ENCODE measurements around the gene SLC2A8. TPM values are rescaled to one million over a fixed set of nuclear protein-coding genes. Genes with fewer than 3 reads are reported as not detected.

The SLC2A8 gene
- 30.2 to 37.4 TPM (median 33.9 TPM) in 3 replicates for total RNA-seq (2021)
- percentile 58 among the genes with signal in this experiment for Bru-seq, nascent RNA
- long read RNA-seq, experiment 1, transcript SLC2A8-215 (8 exons, 1,763 nt), result minor isoform, 5 of 143 reads
- long read RNA-seq, experiment 1, transcript SLC2A8-201 (7 exons, 914 nt), result minor isoform, 5 of 143 reads
- long read RNA-seq, experiment 1, transcript SLC2A8-203 (10 exons, 2,172 nt), result major isoform, 61 of 143 reads
- long read RNA-seq, experiment 1, partial matches to known transcripts, result 9 of 143 reads
- long read RNA-seq, experiment 1, other reads (novel, unspliced or antisense), result 60 of 143 reads
- long read RNA-seq, experiment 2, transcript SLC2A8-203 (10 exons, 2,172 nt), result major isoform, 5 of 46 reads
- long read RNA-seq, experiment 2, partial matches to known transcripts, result 12 of 46 reads
- long read RNA-seq, experiment 2, other reads (novel, unspliced or antisense), result 25 of 46 reads
- long read RNA-seq, experiment 3, transcript SLC2A8-215 (8 exons, 1,763 nt), result major isoform, 5 of 11 reads
- long read RNA-seq, experiment 3, partial matches to known transcripts, result 0 of 11 reads
- long read RNA-seq, experiment 3, other reads (novel, unspliced or antisense), result 5 of 11 reads

GRCh38 chr9:127396808-127397645, at the start of gene SLC2A8:
Gene SLC2A8, plus strand, starts transcription at chr9:127397169. Its CDS starts 62 bp downstream, at chr9:127397231.
- Mint-ChIP-seq H3K27ac (peak within 1 kb of the TSS; percentile 95), H3K27me3 (ENCODE audit: low read depth) (peaks cover 17% of the 10 kb centered on the region), H3K4me3 (peak within 1 kb of the TSS; percentile 80), H3K9me3 (no peaks in the 10 kb centered on the region), H3K4me1 (peaks cover 13% of the 10 kb centered on the region), H3K36me3 (no peaks in the 10 kb centered on the region)
- ATAC-seq (peak; percentile 97), DNase-seq (ENCODE audit: low spot score) (peak; percentile 99)
- POLR2A ChIA-PET, result interaction anchor here (0.6 to 2.1 kb wide), 14 partner anchors 10 to 337 kb away, joined by 3 to 12 read pairs (median 3); partner anchors contain the start of gene ZNF79
- CTCF ChIA-PET, result interaction anchor here (0.6 to 3.7 kb wide), 38 partner anchors 9 to 483 kb away, joined by 3 to 44 read pairs (median 4); partner anchors contain the start of genes ANGPTL2, RALGPS1, TOR2A and ZNF79
- TF ChIP-seq ERG (CRISPR knock-in tag; IDR thresholded peaks at IDR 0.05) (no peak), RELA (CRISPR knock-in tag; IDR thresholded peaks at IDR 0.05; ENCODE audit: borderline replicate concordance) (0 out of 2 replicates have a peak, but pooled peaks have one; percentile 24), GABPB1 (CRISPR knock-in tag; IDR thresholded peaks at IDR 0.05) (peak; percentile 34; the same call in 1 of the 2 replicates), FOXK1 (CRISPR knock-in tag; IDR thresholded peaks at IDR 0.05) (peak; percentile 47), ZNF671 (CRISPR knock-in tag; IDR thresholded peaks at IDR 0.05) (no peak), ZNF512 (CRISPR knock-in tag; IDR thresholded peaks at IDR 0.05; ENCODE audit: borderline replicate concordance) (no peak), ESRRA (CRISPR knock-in tag; IDR thresholded peaks at IDR 0.05; ENCODE audit: borderline replicate concordance) (no peak; the same call in 1 of the 2 replicates), SMAD3 (CRISPR knock-in tag; IDR thresholded peaks at IDR 0.05; ENCODE audit: borderline replicate concordance) (no peak), TEAD4 (CRISPR knock-in tag; IDR thresholded peaks at IDR 0.05) (no peak), STAT6 (CRISPR knock-in tag; conservative IDR thresholded peaks at IDR 0.05; ENCODE audit: low read depth) (no peak), AFF4 (CRISPR knock-in tag; IDR thresholded peaks at IDR 0.05; ENCODE audit: borderline replicate concordance) (no peak), PREB (CRISPR knock-in tag; IDR thresholded peaks at IDR 0.05; ENCODE audit: borderline replicate concordance) (no peak), ATF3 (CRISPR knock-in tag; conservative IDR thresholded peaks at IDR 0.05) (no peak), RORB (CRISPR knock-in tag; IDR thresholded peaks at IDR 0.05) (no peak), PRRX2 (CRISPR knock-in tag; IDR thresholded peaks at IDR 0.05) (no peak), PRDM15 (CRISPR knock-in tag; IDR thresholded peaks at IDR 0.05) (no peak), E2F5 (CRISPR knock-in tag; IDR thresholded peaks at IDR 0.05) (peak; percentile 70; the same call in 1 of the 2 replicates)

All from WTC11 (cell line).